Fibroblast of mammary gland (primary cell): ENCODE measurements around the gene ZNRF3.
A peak's percentile ranks its signal among the peaks of the same experiment; 100 is the strongest.

ENCODE experiments used
- DNase-seq: peaks from one replicate; pipeline ENCODE4 v3.0.0-alpha.2; 2010; ENCODE audit warnings: low read depth
- H3K4me3 ChIP-seq: 2 replicates; pipeline ENCODE4 v1.5.1; 2011; ENCODE audit warnings: low read depth, mild to moderate bottlenecking, low read length, moderate library complexity; ENCODE audit not compliant: control insufficient read depth
- CTCF ChIP-seq: conservative IDR thresholded peaks from 2 replicates; pipeline ENCODE4 v1.5.1; 2011; ENCODE audit warnings: low read depth, low read length, inconsistent platforms; ENCODE audit not compliant: control insufficient read depth, insufficient read depth

Gene ZNRF3

GRCh38 chr22:28869736-28870135 is 13.6 kb upstream of the ZNRF3 start:
- DNase-seq: no peak
- no peak overlapping the region for H3K4me3 ChIP-seq
- no peak for TF ChIP-seq CTCF

GRCh38 chr22:28873183-28873963 is 10.0 kb upstream of the ZNRF3 start:
- no peak overlapping the region for H3K4me3 ChIP-seq
- no peak for TF ChIP-seq CTCF
- no peak for DNase-seq

- no peak for TF ChIP-seq CTCF
- DNase-seq: no peak
- no peak overlapping the region for H3K4me3 ChIP-seq
These were observed 9.3 kb upstream of the ZNRF3 start for GRCh38 chr22:28874061-28874460.

GRCh38 chr22:28874811-28875320 is 8.5 kb upstream of the ZNRF3 start:
- DNase-seq: no peak
- no peak overlapping the region for H3K4me3 ChIP-seq
- TF ChIP-seq CTCF: no peak

GRCh38 chr22:28882545-28882877 is 861 bp upstream of the ZNRF3 start:
- H3K4me3 ChIP-seq: peak overlapping the region; percentile 69
- no peak for DNase-seq
- no peak for TF ChIP-seq CTCF

GRCh38 chr22:28883657-28883916 is 215 bp downstream of the ZNRF3 start:
- peak overlapping the region; percentile 68 for H3K4me3 ChIP-seq
- no peak for DNase-seq

More at GRCh38 chr22:28883657-28883916, 215 bp downstream of the ZNRF3 start:
- TF ChIP-seq CTCF: no peak
